Panc1 (cell line): ENCODE data around the gene RASGRP3. TPM values are rescaled to one million over a fixed set of nuclear protein-coding genes. Genes with fewer than 3 reads are reported as not detected.
A peak's percentile ranks its signal among the peaks of the same experiment; 100 is the strongest.

ENCODE experiments used
- ATAC-seq: fragments of 200-7000 bp; cut with Tn5 transposase; 2 replicates; pipeline ENCODE4 v1.9.1; 2020; ENCODE audit warnings: mild to moderate bottlenecking, moderate library complexity
- BruUV-seq: library from RNA; stranded (reverse); fragments of 400-500 nt; replicated peaks from 2 replicates; lab custom pipeline; 2021; lab: Mats Ljungman, UMichigan
- CTCF ChIA-PET: fragments of 300-600 bp; sonication (Branson Sonifier 250); formaldehyde crosslinking; loops from one replicate; lab custom pipeline; 2022; ENCODE audit warnings: antibody characterized with exemption; lab: Charles Lee
- POLR2A ChIA-PET: fragments of 300-600 bp; sonication (Branson Sonifier 250); formaldehyde crosslinking; loops from one replicate; lab custom pipeline; 2022; ENCODE audit warnings: antibody characterized with exemption; lab: Charles Lee
- DNase-seq: peaks from one replicate; pipeline ENCODE4 v3.0.0-alpha.2; 2010; ENCODE audit warnings: low read depth, low spot score
- H3K27ac ChIP-seq: 2 replicates; pipeline ENCODE4 v1.5.1; 2011; ENCODE audit warnings: mild to moderate bottlenecking, low read length, inconsistent platforms
- H3K27me3 ChIP-seq: fragments of 200-500 bp; sonication (Bioruptor generic); 2 replicates; pipeline ENCODE4 v1.6.0; 2014; ENCODE audit warnings: low read length, inconsistent platforms; ENCODE audit not compliant: control insufficient read depth, insufficient read depth
- H3K36me3 ChIP-seq: fragments of 200-500 bp; sonication (Bioruptor generic); 2 replicates; pipeline ENCODE4 v1.5.1; 2014; ENCODE audit warnings: inconsistent platforms, mild to moderate bottlenecking, low read length, moderate library complexity; ENCODE audit not compliant: control insufficient read depth, insufficient read depth
- H3K4me1 ChIP-seq: 2 replicates; pipeline ENCODE4 v1.5.1; 2011; ENCODE audit warnings: inconsistent platforms, mild to moderate bottlenecking, low read length, moderate library complexity; ENCODE audit not compliant: control insufficient read depth, insufficient read depth
- H3K4me3 ChIP-seq, 2 experiments: 2 replicates each; pipeline ENCODE4 v1.5.1; 2011 to 2012; ENCODE audit warnings: low read depth in 2 of 2, low read length in 2 of 2, mild to moderate bottlenecking in 2 of 2, inconsistent platforms in 1 of 2, moderate library complexity in 1 of 2
- H3K9me3 ChIP-seq: fragments of 200-500 bp; sonication (Bioruptor generic); 2 replicates; pipeline ENCODE4 v1.5.1; 2014; ENCODE audit warnings: low read depth, mild to moderate bottlenecking, inconsistent platforms, low read length, moderate library complexity; ENCODE audit not compliant: control insufficient read depth, insufficient read depth
- POLR2AphosphoS5 ChIP-seq: IDR thresholded peaks from 2 replicates; pipeline ENCODE4 v1.6.1; 2012; ENCODE audit warnings: mild to moderate bottlenecking, low read depth, low read length, moderate library complexity
- REST ChIP-seq, 2 experiments: IDR thresholded peaks; 2 replicates each; pipeline ENCODE4 v1.6.1; 2011 to 2012; ENCODE audit warnings: low read depth in 2 of 2, control low read depth in 1 of 2, low read length in 1 of 2, mild to moderate bottlenecking in 1 of 2, moderate library complexity in 1 of 2; ENCODE audit not compliant: insufficient read depth in 1 of 2
- SIN3A ChIP-seq: IDR thresholded peaks from 2 replicates; pipeline ENCODE4 v1.6.1; 2012; ENCODE audit warnings: low read depth, mild to moderate bottlenecking, low read length, moderate library complexity, borderline replicate concordance; ENCODE audit not compliant: insufficient read depth
- TCF7L2 ChIP-seq: IDR thresholded peaks from 2 replicates; pipeline ENCODE4 v1.6.1; 2011; ENCODE audit warnings: mild to moderate bottlenecking, low read depth, low read length, inconsistent platforms
- in situ Hi-C: cut with HindIII; loops from 2 replicates; pipeline ENCODE4 v1.10.0; 2016; ENCODE audit warnings: low sequenced_read_pairs, low pct_unique_long_range_greater_than_20kb
- intact Hi-C: fragments of 100-400 bp; cut with micrococcal nuclease; formaldehyde crosslinking; loops from one replicate; pipeline ENCODE4 v1.10.0; 2022; ENCODE audit not compliant: unreplicated experiment
- total RNA-seq: library from RNA; stranded (reverse); gene quantifications from one replicate; pipeline ENCODE4 v1.2.1, GENCODE V29; 2021; ENCODE audit not compliant: unreplicated experiment
- TF ChIP-seq, protein P1 (sequence below): fragments of 450-650 bp; IDR thresholded peaks from 2 replicates; pipeline ENCODE4 v1.5.1; 2017; ENCODE audit warnings: mild to moderate bottlenecking

RASGRP3 gene
- total RNA-seq, 1 experiment from 2014 or later, result 2.6 TPM

- POLR2A ChIA-PET, result no interaction called here
- CTCF ChIA-PET, result no interaction called here
- H3K27me3 ChIP-seq, result no peaks in the 10 kb centered on the region
- in situ Hi-C loops, result no loop called here
- DNase-seq (no peak), ATAC-seq (no peak)
- no peak overlapping the region for H3K4me3 ChIP-seq
- H3K9me3 ChIP-seq, result no peaks in the 10 kb centered on the region
- BruUV-seq, result no TSS peak
- no peak for TF ChIP-seq POLR2AphosphoS5
- no peak for TF ChIP-seq REST (IDR thresholded peaks at IDR 0.05; ENCODE audit: insufficient read depth in 1 of 2, low read depth in 2 of 2, low read length in 1 of 2)
- TF ChIP-seq TCF7L2, result no peak
- TF ChIP-seq, protein P1, sequence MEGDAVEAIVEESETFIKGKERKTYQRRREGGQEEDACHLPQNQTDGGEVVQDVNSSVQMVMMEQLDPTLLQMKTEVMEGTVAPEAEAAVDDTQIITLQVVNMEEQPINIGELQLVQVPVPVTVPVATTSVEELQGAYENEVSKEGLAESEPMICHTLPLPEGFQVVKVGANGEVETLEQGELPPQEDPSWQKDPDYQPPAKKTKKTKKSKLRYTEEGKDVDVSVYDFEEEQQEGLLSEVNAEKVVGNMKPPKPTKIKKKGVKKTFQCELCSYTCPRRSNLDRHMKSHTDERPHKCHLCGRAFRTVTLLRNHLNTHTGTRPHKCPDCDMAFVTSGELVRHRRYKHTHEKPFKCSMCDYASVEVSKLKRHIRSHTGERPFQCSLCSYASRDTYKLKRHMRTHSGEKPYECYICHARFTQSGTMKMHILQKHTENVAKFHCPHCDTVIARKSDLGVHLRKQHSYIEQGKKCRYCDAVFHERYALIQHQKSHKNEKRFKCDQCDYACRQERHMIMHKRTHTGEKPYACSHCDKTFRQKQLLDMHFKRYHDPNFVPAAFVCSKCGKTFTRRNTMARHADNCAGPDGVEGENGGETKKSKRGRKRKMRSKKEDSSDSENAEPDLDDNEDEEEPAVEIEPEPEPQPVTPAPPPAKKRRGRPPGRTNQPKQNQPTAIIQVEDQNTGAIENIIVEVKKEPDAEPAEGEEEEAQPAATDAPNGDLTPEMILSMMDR, result no peak
- no peak for TF ChIP-seq SIN3A
- H3K36me3 ChIP-seq, result no peaks in the 10 kb centered on the region
- H3K27ac ChIP-seq, result no peak overlapping the region
- intact Hi-C loops, result no loop called here
- no peaks in the 10 kb centered on the region for H3K4me1 ChIP-seq
Observed at GRCh38 chr2:33492399-33493134, 16.1 kb downstream of the RASGRP3 start.

- H3K9me3 ChIP-seq, result no peaks in the 10 kb centered on the region
- no peaks in the 10 kb centered on the region for H3K27me3 ChIP-seq
- CTCF ChIA-PET, result no interaction called here
- TF ChIP-seq, protein P1, result no peak
- intact Hi-C loops, result no loop called here
- POLR2A ChIA-PET, result interaction anchor here (0.8 kb wide), 1 partner anchor 605 kb away, joined by 3 read pairs; no protein-coding TSS in a partner anchor
- no peak overlapping the region; the same call in 1 of the 2 replicates for H3K27ac ChIP-seq
- ATAC-seq (peak; percentile 56), DNase-seq (peak; percentile 73)
- in situ Hi-C loops, result no loop called here
- no peaks in the 10 kb centered on the region for H3K4me1 ChIP-seq
- no peaks in the 10 kb centered on the region for H3K36me3 ChIP-seq
- H3K4me3 ChIP-seq, result 0 out of 4 replicates have a peak overlapping the region, but pooled peaks of 1 of the 2 experiments have one; percentile 3
- BruUV-seq, result no TSS peak
Observed at GRCh38 chr2:33494155-33494779, 17.8 kb downstream of the RASGRP3 start.
